ENCODE results near the gene DPY19L3. TPM values are rescaled to one million over a fixed set of nuclear protein-coding genes. Genes with fewer than 3 reads are reported as not detected.
A peak's percentile ranks its signal among the peaks of the same experiment; 100 is the strongest.

The DPY19L3 gene
- total RNA-seq, 4 donors from 2014 or later: 29.7 to 49.2 (median 39.8) TPM

- H3K27ac ChIP-seq: no peak overlapping the region
- TF ChIP-seq POLR2A (IDR thresholded peaks at IDR 0.05): no peak
- TF ChIP-seq, protein P1, sequence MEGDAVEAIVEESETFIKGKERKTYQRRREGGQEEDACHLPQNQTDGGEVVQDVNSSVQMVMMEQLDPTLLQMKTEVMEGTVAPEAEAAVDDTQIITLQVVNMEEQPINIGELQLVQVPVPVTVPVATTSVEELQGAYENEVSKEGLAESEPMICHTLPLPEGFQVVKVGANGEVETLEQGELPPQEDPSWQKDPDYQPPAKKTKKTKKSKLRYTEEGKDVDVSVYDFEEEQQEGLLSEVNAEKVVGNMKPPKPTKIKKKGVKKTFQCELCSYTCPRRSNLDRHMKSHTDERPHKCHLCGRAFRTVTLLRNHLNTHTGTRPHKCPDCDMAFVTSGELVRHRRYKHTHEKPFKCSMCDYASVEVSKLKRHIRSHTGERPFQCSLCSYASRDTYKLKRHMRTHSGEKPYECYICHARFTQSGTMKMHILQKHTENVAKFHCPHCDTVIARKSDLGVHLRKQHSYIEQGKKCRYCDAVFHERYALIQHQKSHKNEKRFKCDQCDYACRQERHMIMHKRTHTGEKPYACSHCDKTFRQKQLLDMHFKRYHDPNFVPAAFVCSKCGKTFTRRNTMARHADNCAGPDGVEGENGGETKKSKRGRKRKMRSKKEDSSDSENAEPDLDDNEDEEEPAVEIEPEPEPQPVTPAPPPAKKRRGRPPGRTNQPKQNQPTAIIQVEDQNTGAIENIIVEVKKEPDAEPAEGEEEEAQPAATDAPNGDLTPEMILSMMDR (IDR thresholded peaks at IDR 0.05): no peak
- DNase-seq: no peak
These were observed 53.8 kb downstream of the DPY19L3 start for GRCh38 chr19:32459204-32459865.

GRCh38 chr19:32460476-32460875 is 54.9 kb downstream of the DPY19L3 start:
- TF ChIP-seq POLR2A (IDR thresholded peaks at IDR 0.05): no peak
- TF ChIP-seq, protein P1 (IDR thresholded peaks at IDR 0.05): no peak
- H3K27ac ChIP-seq: no peak overlapping the region

More at GRCh38 chr19:32459204-32459865, 53.8 kb downstream of the DPY19L3 start:
- Histone ChIP-seq H3K36me3 (peaks cover 0 to 7% of the 10 kb centered on the region in 2 donors), H3K4me1 (no peaks in the 10 kb centered on the region), H3K9me3 (no peaks in the 10 kb centered on the region), H3K27me3 (no peaks in the 10 kb centered on the region), H3K4me3 (replicated peaks in 1 of 3) (no peak overlapping the region)
- WGBS, 2 donors: 85 to 93% methylated on average over 3 of the region's 3 CpGs
- intact Hi-C loops (cut with DNase I): no loop called here

DNA sequence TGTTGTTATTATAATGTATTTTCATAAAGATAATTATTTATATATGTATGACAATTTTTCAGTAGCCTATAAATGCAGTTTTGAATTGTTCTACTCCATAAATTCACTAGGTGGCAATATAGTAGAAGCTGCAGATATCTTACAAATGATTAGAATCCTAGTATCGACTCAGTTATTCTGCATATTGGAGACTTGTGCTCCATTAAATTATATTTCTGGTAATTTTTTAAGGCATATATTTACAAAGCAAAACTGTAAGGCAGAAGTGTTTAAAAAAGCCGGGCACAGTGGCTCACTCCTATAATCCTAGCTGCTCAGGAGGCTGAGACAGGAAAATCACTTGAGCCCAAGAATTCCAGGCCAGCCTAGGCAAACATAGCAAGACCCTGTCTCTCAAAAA is 58.7 kb downstream of the DPY19L3 start:
- Histone ChIP-seq H3K36me3 (no peaks in the 10 kb centered on the region), H3K27ac (no peak overlapping the region), H3K4me1 (no peaks in the 10 kb centered on the region), H3K9me3 (no peaks in the 10 kb centered on the region), H3K27me3 (no peaks in the 10 kb centered on the region), H3K4me3 (replicated peaks in 1 of 3) (no peak overlapping the region)
- no peak for TF ChIP-seq POLR2A (IDR thresholded peaks at IDR 0.05)
- TF ChIP-seq, protein P1 (IDR thresholded peaks at IDR 0.05): peak in 3 of 6 experiments; percentile 28 to 55 (median 53)
- 68 to 79% methylated on average over 2 of the region's 2 CpGs for WGBS, 2 donors
- DNase-seq: no peak
- intact Hi-C loops (cut with DNase I): no loop called here

More at GRCh38 chr19:32460476-32460875, 54.9 kb downstream of the DPY19L3 start:
- Histone ChIP-seq H3K9me3 (no peaks in the 10 kb centered on the region), H3K27me3 (no peaks in the 10 kb centered on the region), H3K4me3 (replicated peaks in 1 of 3) (no peak overlapping the region), H3K4me1 (no peaks in the 10 kb centered on the region), H3K36me3 (peaks cover 0 to 7% of the 10 kb centered on the region in 2 donors)
- intact Hi-C loops (cut with DNase I): no loop called here
- DNase-seq: no peak
- 93% methylated on average over 3 of the region's 3 CpGs for WGBS, 2 donors

- no peak overlapping the region for H3K27ac ChIP-seq
- H3K9me3 ChIP-seq: no peaks in the 10 kb centered on the region
- WGBS, 2 donors: 93% methylated on average over 2 of the region's 2 CpGs
- intact Hi-C loops (cut with DNase I): no loop called here
- no peak for DNase-seq
- TF ChIP-seq, protein P1 (IDR thresholded peaks at IDR 0.05): no peak
- no peak for TF ChIP-seq POLR2A (IDR thresholded peaks at IDR 0.05)
- H3K27me3 ChIP-seq: no peaks in the 10 kb centered on the region
- H3K36me3 ChIP-seq: no peaks in the 10 kb centered on the region
- no peak overlapping the region for H3K4me3 ChIP-seq (replicated peaks in 1 of 3)
- H3K4me1 ChIP-seq: no peaks in the 10 kb centered on the region
These were observed 59.6 kb downstream of the DPY19L3 start for GRCh38 chr19:32465176-32465575.

- 95 to 96% methylated on average over 5 of the region's 5 CpGs for whole genome bisulfite sequencing, 2 donors
- no peaks in the 10 kb centered on the region for H3K27me3 ChIP-seq
- no peak overlapping the region for H3K4me3 ChIP-seq (replicated peaks in 1 of 3)
- H3K4me1 ChIP-seq: peaks cover 16 to 17% of the 10 kb centered on the region in 2 donors
- TF ChIP-seq, protein P1 (IDR thresholded peaks at IDR 0.05): no peak
- no peak for TF ChIP-seq POLR2A (IDR thresholded peaks at IDR 0.05)
- DNase-seq: no peak
- no peaks in the 10 kb centered on the region for H3K9me3 ChIP-seq
- H3K36me3 ChIP-seq: no peaks in the 10 kb centered on the region
- intact Hi-C loops (cut with DNase I): no loop called here
- no peak overlapping the region for H3K27ac ChIP-seq
These were observed 64.2 kb downstream of the DPY19L3 start for GRCh38 chr19:32469795-32470194.

All from thyroid gland (tissue), 4 donors.